Activated naive CD8-positive, alpha-beta T cell treated with anti-CD3 and anti-CD28 coated beads for 36 hours (primary cell): Measurements from ENCODE around the gene CACNB2. TPM values are rescaled to one million over a fixed set of nuclear protein-coding genes. Genes with fewer than 3 reads are reported as not detected.

Experiments
- DNase-seq: peaks from one replicate; pipeline ENCODE4 v3.0.0; 2021
- H3K27ac Mint-ChIP-seq: one replicate; pipeline ENCODE4 v1.8.0; 2022; ENCODE audit warnings: mild to moderate bottlenecking, moderate library complexity, mixed read lengths
- H3K27me3 Mint-ChIP-seq: one replicate; pipeline ENCODE4 v1.8.0; 2022; ENCODE audit warnings: mild to moderate bottlenecking, mixed read lengths
- H3K36me3 Mint-ChIP-seq: one replicate; pipeline ENCODE4 v1.8.0; 2021; ENCODE audit warnings: mild to moderate bottlenecking, mixed read lengths
- H3K4me1 Mint-ChIP-seq: one replicate; pipeline ENCODE4 v1.8.0; 2021; ENCODE audit warnings: mixed read lengths
- H3K4me3 Mint-ChIP-seq: one replicate; pipeline ENCODE4 v1.8.0; 2022; ENCODE audit warnings: mild to moderate bottlenecking, moderate library complexity, mixed read lengths
- H3K9me3 Mint-ChIP-seq: one replicate; pipeline ENCODE4 v1.8.0; 2022; ENCODE audit warnings: mixed read lengths
- total RNA-seq, 2 experiments: library from RNA; stranded (reverse); gene quantifications; one replicate each; pipeline ENCODE4 v1.2.3, GENCODE V29; 2021

The CACNB2 gene
- total RNA-seq, 2 experiments from 2014 or later = not detected

DNA sequence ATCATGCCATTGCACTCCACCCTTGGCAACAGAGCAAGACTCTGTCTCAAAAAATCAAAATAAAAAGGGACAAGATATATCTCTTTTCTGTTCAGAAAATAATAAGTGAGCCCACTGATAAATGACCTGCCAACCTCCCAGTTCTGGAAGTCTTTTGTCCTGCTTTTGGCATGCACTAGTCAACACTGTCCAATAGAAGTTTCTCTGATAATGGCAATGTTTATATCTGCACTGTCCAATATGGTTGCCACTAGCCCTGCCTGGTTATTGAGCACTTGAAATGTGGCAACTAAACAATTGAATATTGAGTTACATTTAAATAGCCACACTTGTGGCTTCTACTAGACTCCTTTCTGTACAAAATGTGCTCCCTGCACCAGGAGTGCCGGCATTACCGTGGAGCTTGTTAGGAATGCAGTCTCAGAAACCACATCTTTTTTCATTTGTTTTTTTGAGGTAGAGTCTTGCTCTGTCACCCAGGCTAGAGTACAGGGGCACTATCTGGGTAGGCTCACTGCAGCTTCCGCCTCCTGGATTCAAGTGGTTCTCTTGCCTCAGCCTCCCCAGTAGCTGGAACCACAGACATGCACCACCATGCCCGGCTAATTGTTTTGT, 229.7 kb downstream of the CACNB2 start:
- Mint-ChIP-seq H3K9me3 (no peaks in the 10 kb centered on the region), H3K36me3 (no peaks in the 10 kb centered on the region), H3K27ac (no peak overlapping the region), H3K4me1 (no peaks in the 10 kb centered on the region), H3K27me3 (peaks cover 3% of the 10 kb centered on the region), H3K4me3 (no peak overlapping the region)
- no peak for DNase-seq

DNA sequence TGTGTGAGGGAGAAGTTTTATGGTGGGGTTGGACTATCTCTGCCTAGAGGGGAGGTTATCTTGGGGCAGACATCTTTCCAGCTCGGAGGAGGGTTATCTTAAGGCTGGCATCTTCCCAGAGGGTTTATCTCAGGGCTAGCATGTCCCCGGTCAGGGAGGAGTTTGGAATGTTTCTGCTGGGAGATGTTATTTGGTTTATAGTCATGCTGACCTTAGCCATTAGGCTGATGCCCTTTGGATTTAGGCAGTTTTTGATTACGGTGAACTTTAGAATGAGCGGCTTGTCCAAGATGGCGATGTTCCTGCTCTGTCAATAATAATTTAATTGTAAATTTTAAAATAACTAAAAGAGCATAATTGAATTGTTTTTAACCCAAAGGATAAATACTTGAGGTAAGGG, 236.4 kb downstream of the CACNB2 start:
- Mint-ChIP-seq H3K4me3 (no peak overlapping the region), H3K36me3 (no peaks in the 10 kb centered on the region), H3K27ac (no peak overlapping the region)

DNA sequence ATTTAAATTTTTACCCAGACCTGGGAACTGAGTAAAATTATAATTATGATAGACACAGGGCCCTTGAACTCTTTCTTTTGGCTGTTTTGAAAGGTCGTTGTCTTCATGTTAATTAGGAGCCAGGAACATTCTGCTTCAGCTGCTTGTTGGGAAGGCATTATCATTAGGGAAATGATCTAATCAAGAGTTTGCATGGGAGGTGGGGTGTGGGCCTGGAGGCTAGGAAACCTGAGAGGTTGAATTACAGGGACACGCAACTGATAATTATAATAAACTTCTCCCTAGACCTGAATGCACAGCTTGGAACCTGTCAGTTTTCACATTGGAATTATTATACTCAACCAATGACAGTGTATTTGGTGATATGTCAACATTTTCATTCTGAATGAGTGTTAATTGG, 237.7 kb downstream of the CACNB2 start:
- no peak overlapping the region for H3K27ac Mint-ChIP-seq
- no peak overlapping the region for H3K4me3 Mint-ChIP-seq
- no peaks in the 10 kb centered on the region for H3K27me3 Mint-ChIP-seq
- no peaks in the 10 kb centered on the region for H3K36me3 Mint-ChIP-seq
- H3K4me1 Mint-ChIP-seq = no peaks in the 10 kb centered on the region
- peaks cover 3% of the 10 kb centered on the region for H3K9me3 Mint-ChIP-seq
- no peak for DNase-seq

More for the DNA sequence above, 236.4 kb downstream of the CACNB2 start:
- Mint-ChIP-seq H3K9me3 (peaks cover 3% of the 10 kb centered on the region), H3K27me3 (no peaks in the 10 kb centered on the region), H3K4me1 (no peaks in the 10 kb centered on the region)
- no peak for DNase-seq

DNA sequence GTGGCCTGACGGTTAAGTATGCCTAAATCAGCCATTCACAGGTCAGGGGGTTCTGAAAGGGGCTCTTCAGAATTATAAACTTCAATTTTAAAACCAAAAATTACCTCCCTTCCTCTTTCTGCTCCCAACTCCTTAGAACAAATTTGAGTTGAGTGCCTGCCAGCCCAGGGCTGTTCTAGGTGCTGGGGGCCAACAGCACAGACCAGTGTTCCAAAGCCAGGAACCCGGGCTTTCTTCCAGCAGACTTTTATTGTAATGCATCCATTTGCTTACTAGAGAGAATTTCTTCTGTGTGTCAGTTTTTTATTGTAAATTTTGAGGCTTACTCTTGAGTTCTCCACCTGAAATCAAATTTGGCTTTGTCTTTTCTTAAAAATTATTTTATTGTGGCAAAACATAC, 238.5 kb downstream of the CACNB2 start:
- no peak overlapping the region for H3K4me3 Mint-ChIP-seq
- H3K27me3 Mint-ChIP-seq = no peaks in the 10 kb centered on the region
- no peak for DNase-seq
- no peak overlapping the region for H3K27ac Mint-ChIP-seq
- no peaks in the 10 kb centered on the region for H3K36me3 Mint-ChIP-seq
- peaks cover 3% of the 10 kb centered on the region for H3K9me3 Mint-ChIP-seq
- no peaks in the 10 kb centered on the region for H3K4me1 Mint-ChIP-seq

DNA sequence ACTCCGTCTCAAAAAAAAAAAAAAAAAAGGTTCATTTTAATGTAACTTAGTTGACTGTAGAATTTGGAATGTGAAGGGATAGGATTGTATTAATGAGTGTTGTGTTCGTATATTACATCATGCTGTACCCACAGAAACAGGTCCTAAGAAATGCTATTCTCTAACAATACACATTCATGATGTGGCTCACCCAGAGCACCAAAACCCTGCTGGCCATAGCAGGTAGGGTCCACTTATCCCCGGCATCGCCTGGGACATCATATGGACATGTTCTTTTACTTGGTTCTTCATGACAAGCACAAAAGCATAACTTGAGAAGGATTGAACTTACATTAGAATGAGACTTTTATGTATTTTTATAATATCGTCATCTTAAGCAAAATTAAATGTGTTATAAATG, 241.5 kb downstream of the CACNB2 start:
- no peaks in the 10 kb centered on the region for H3K27me3 Mint-ChIP-seq
- H3K4me1 Mint-ChIP-seq = no peaks in the 10 kb centered on the region
- DNase-seq = no peak
- H3K27ac Mint-ChIP-seq = no peak overlapping the region
- H3K4me3 Mint-ChIP-seq = no peak overlapping the region
- H3K9me3 Mint-ChIP-seq = no peaks in the 10 kb centered on the region
- no peaks in the 10 kb centered on the region for H3K36me3 Mint-ChIP-seq

DNA sequence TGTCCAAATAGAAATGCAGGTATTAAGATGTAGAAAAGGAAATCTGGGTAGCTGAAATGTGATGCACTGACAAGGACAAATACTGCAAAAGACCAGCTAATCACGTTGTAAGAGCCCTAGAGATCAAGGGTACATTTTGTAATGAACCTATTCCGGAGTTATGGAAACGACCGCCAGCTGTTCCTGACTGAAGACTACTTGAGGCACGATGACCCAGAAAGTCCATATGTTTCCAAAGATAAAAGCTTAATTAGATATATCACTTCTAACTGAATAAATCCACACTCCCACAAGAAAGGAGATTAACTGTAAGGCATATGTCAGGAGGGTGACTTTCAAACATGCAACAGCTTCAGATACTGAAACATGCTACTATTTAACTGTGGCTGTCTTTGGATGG, 257.7 kb downstream of the CACNB2 start:
- Mint-ChIP-seq H3K4me1 (peaks cover 7% of the 10 kb centered on the region), H3K9me3 (no peaks in the 10 kb centered on the region), H3K27me3 (peaks cover 34% of the 10 kb centered on the region), H3K27ac (no peak overlapping the region), H3K4me3 (no peak overlapping the region), H3K36me3 (no peaks in the 10 kb centered on the region)
- no peak for DNase-seq

DNA sequence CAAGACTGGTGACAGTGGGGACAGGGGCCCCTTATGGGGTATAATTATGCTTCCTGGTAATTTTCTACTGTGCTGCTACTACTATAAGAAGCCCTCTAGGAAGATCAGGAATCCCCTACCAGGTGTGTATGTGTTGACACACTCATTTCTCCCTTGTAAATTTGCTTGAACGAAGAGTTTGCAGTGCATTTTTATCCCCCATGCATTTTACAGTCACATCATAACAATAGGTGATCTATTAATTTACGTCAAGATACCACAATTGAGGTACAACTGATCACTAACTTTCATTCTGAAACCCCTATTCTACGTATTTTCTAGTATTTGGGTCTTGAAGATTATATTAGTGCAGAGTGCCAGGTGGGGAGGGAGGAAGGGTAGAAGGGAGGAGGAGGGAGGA, 258.9 kb downstream of the CACNB2 start:
- Mint-ChIP-seq H3K27me3 (peaks cover 34% of the 10 kb centered on the region), H3K4me3 (no peak overlapping the region), H3K27ac (no peak overlapping the region), H3K9me3 (no peaks in the 10 kb centered on the region), H3K36me3 (no peaks in the 10 kb centered on the region), H3K4me1 (peaks cover 7% of the 10 kb centered on the region)
- DNase-seq = no peak

DNA sequence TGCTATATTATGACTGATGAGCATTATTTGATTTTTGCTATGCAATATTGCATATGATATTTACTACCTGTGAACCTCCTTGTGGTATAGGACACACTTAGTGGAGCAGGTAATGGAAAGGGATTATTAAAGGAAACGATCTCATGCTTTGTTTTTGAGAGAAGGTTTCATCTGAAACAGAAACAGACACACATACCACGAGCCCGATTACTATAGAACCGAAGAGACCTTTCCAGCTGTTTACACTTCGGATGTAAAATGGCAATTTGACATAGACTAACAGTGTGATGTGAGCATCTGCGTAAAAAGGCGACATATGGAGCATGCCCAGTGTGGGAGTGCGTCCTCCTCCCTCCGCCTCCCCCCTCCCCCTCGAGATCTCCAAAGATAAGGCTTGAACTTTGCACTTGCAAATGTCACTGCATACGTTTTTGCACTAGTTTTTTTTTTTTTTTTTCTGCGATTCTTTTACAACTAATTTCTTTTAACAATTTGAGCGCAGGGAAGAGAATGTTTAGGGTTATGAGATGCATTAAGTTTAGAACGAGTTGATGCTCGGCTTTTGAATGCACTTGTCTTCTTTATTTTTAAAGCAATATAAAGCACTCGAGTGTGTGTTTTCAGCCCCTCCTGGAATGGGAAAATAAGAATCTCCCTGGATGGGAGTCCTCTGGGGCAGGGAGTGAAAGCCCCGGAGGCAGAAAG, 260.1 kb downstream of the CACNB2 start:
- DNase-seq = no peak

DNA sequence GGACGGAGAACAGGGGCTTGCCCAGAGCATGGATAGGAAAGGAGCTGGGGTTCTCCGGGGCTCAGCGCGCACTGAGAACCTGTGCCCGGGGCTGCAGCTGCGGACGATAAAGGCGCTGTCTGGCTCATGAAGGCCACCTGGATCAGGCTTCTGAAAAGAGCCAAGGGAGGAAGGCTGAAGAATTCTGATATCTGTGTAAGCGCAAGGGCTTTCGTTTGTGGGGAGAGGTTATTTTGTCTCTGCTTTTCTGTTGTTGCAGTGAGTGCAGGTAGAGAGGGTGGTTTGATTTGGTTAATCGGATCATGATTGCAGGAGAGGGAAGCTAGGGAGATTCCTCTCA, 260.7 kb downstream of the CACNB2 start:
- H3K27ac Mint-ChIP-seq = peak overlapping the region; percentile 30
- no peaks in the 10 kb centered on the region for H3K9me3 Mint-ChIP-seq
- no peak for DNase-seq
- H3K4me3 Mint-ChIP-seq = peak overlapping the region; percentile 56
- H3K36me3 Mint-ChIP-seq = no peaks in the 10 kb centered on the region
- H3K4me1 Mint-ChIP-seq = peaks cover 7% of the 10 kb centered on the region
- H3K27me3 Mint-ChIP-seq = peaks cover 34% of the 10 kb centered on the region

More for the DNA sequence above, 260.1 kb downstream of the CACNB2 start:
- H3K9me3 Mint-ChIP-seq = no peaks in the 10 kb centered on the region
- peaks cover 34% of the 10 kb centered on the region for H3K27me3 Mint-ChIP-seq
- no peak overlapping the region for H3K27ac Mint-ChIP-seq
- no peaks in the 10 kb centered on the region for H3K36me3 Mint-ChIP-seq
- H3K4me3 Mint-ChIP-seq = peak overlapping the region; percentile 56
- H3K4me1 Mint-ChIP-seq = peaks cover 7% of the 10 kb centered on the region

DNA sequence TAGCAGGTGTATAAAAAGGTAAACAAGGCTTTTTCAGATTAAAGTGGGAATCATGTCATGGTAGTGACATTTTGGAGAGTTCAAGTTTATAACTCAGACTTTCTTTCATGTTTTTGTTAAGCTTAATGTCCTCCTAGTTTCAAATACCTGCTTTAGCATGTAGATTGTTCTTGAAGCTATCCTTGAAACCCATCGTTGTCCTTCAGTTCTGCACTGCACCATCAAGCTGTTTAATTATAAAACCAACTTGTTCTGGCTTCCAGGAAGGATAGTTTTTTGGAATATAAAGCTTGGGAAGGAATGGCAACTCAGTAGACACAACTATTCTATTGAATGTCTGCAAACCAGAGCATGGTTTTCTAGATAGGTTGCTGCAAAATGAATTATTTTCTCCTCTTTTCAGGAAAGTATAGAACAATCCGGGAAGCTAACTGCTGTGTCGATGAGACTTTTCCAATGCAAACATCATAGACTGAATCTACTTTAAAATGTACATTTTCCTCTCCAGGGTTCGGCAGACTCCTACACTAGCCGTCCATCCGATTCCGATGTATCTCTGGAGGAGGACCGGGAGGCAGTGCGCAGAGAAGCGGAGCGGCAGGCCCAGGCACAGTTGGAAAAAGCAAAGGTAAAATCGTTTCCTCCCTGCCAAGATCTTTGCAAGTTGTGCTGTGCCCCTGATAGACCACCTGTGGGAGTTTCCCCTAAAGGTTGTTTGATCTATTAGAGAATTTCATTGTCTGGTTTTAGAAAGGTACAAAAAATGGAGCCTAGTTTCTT, 261.4 kb downstream of the CACNB2 start:
- Mint-ChIP-seq H3K9me3 (no peaks in the 10 kb centered on the region), H3K4me1 (peaks cover 7% of the 10 kb centered on the region), H3K4me3 (no peak overlapping the region), H3K27ac (no peak overlapping the region), H3K27me3 (peaks cover 31% of the 10 kb centered on the region), H3K36me3 (no peaks in the 10 kb centered on the region)
- DNase-seq = no peak

DNA sequence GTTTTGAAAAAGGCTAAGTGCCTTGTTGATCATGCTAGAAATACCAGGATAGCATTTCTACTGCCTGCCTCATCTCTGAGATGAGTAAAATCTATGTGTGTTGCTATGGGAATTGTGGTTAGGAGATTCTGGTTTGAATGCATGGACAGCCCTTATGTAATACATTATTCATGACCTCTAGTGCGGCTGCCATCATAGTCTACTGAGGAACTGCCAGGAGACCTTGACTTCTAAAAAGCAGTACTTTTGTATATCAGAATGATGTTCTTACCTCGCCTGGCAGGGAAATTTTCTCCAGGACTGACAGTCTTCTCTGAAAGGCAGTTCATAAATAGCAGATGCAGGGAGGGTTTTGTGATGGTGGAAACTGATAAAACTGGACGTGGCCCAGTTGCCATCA, 262.6 kb downstream of the CACNB2 start:
- peaks cover 25% of the 10 kb centered on the region for H3K27me3 Mint-ChIP-seq
- no peak overlapping the region for H3K27ac Mint-ChIP-seq
- H3K4me1 Mint-ChIP-seq = peaks cover 7% of the 10 kb centered on the region
- no peak overlapping the region for H3K4me3 Mint-ChIP-seq
- DNase-seq = no peak
- no peaks in the 10 kb centered on the region for H3K36me3 Mint-ChIP-seq
- no peaks in the 10 kb centered on the region for H3K9me3 Mint-ChIP-seq

DNA sequence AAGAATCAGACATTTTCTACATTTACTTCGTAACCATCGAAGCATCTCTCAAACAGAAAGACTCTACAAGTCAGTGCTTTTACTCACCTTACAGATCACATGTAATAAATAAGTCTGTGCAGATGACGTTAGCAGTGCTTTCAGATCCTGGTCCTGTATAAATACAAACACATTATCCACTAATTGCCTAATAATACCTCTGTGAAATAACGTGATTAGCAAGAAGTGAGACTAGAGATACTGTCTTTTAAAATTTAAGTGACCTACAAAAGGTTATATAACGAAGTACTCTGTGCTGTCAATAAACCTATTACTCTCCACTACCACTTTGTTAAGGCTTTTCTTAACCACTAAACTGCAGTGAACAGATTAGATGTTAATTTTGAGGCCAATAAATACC, 264.3 kb downstream of the CACNB2 start:
- Mint-ChIP-seq H3K27ac (no peak overlapping the region), H3K4me1 (peaks cover 7% of the 10 kb centered on the region), H3K4me3 (no peak overlapping the region), H3K9me3 (no peaks in the 10 kb centered on the region), H3K36me3 (no peaks in the 10 kb centered on the region), H3K27me3 (peaks cover 20% of the 10 kb centered on the region)
- DNase-seq = no peak

DNA sequence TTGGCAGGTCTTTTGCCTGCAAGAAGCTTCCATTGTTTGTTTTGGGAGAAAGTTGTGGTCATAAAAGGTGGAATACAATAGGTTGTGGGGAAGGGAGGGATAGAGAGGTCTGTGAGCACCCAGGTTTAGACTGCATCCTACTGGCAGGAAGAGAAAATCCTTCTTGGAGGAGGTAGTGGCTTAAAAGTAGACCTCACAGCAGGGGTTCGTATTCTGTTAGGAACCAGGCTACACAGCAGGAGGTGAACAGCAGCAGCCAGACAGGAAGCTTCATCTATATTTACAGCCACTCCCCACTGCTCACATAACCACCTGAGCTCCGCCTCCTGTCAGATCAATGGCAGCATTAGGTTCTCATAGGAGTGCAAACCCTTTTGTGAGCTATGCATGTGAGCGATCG, 265.9 kb downstream of the CACNB2 start:
- Mint-ChIP-seq H3K9me3 (no peaks in the 10 kb centered on the region), H3K27ac (no peak overlapping the region), H3K4me3 (no peak overlapping the region), H3K27me3 (peaks cover 8% of the 10 kb centered on the region), H3K36me3 (no peaks in the 10 kb centered on the region), H3K4me1 (no peaks in the 10 kb centered on the region)
- DNase-seq = no peak

DNA sequence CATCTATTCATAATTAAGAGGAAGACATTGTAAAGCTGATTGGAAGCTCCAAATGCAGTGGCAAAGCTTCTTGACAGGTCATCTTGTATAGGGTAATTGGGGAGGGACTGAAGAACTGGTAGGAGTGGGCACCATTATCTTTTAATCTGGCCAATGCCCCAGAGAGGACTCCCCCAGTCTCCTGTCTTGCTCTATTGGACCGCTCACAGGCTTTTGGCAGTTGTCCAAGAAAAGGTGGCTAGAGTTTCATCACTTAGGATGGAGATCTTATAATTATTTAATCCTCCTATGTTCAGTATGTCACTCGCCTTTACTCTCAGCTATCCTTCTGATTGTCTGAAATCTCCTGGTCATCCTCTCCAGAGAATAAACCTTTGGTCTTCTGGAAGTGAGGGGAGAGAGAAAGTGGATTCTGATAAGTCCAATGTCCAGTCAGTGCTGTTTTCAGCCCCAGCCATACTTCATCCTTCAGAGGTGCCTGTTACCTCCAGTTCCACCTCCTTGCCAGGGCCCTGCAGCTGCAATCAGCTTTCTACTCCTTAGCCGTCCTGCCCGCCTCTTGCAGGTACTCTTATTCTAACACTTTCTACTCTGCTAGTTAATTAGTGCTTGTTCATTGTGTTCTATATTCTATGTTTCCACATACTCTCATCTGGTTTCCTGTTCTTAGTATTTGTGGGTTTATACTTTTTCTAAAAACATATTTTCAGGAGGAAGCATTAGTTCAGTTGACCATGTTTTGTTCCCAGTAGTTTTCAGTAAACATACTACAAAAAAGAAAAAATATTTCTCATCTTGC, 269.6 kb downstream of the CACNB2 start:
- no peak for DNase-seq
- no peaks in the 10 kb centered on the region for H3K4me1 Mint-ChIP-seq
- H3K9me3 Mint-ChIP-seq = no peaks in the 10 kb centered on the region
- H3K4me3 Mint-ChIP-seq = no peak overlapping the region
- no peaks in the 10 kb centered on the region for H3K27me3 Mint-ChIP-seq
- H3K27ac Mint-ChIP-seq = no peak overlapping the region
- H3K36me3 Mint-ChIP-seq = no peaks in the 10 kb centered on the region

DNA sequence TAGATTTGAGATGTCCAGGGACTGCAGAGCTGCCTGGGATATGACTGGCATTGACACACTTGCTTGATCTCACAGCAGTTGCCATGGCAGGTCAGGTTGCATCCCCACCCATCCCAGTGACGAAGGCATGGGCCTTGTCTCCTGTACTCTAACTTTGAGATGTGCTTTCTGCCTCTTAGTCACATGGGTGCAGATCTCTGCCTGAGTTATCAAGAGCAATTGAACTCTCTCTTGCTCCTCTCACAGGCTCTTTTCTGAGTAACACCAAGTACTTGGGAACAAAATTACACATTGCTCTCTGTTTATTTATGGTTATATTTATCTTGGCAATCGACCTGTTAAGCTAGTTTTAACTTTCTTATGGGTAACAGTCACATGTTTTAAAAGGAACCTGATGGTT, 273.8 kb downstream of the CACNB2 start:
- H3K27ac Mint-ChIP-seq = no peak overlapping the region
- H3K27me3 Mint-ChIP-seq = peaks cover 4% of the 10 kb centered on the region
- no peaks in the 10 kb centered on the region for H3K9me3 Mint-ChIP-seq
- no peak for DNase-seq
- H3K36me3 Mint-ChIP-seq = no peaks in the 10 kb centered on the region
- H3K4me3 Mint-ChIP-seq = no peak overlapping the region
- no peaks in the 10 kb centered on the region for H3K4me1 Mint-ChIP-seq
